ENCODE data around the gene ZNF512.
"Not testable (repeated sequence)": the region's sequence is repeated elsewhere in the genome, so short reads cannot be mapped to it uniquely, and the experiment has no call there.

The ZNF512 gene, protein sequence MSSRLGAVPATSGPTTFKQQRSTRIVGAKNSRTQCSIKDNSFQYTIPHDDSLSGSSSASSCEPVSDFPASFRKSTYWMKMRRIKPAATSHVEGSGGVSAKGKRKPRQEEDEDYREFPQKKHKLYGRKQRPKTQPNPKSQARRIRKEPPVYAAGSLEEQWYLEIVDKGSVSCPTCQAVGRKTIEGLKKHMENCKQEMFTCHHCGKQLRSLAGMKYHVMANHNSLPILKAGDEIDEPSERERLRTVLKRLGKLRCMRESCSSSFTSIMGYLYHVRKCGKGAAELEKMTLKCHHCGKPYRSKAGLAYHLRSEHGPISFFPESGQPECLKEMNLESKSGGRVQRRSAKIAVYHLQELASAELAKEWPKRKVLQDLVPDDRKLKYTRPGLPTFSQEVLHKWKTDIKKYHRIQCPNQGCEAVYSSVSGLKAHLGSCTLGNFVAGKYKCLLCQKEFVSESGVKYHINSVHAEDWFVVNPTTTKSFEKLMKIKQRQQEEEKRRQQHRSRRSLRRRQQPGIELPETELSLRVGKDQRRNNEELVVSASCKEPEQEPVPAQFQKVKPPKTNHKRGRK

GRCh38 chr2:27582695-27583389 is at the start of gene ZNF512:
TSS of gene ZNF512 (plus strand) at chr2:27583042. CDS start at chr2:27583113, 71 bp downstream.
- DNase-seq = peak; percentile 91

DNA sequence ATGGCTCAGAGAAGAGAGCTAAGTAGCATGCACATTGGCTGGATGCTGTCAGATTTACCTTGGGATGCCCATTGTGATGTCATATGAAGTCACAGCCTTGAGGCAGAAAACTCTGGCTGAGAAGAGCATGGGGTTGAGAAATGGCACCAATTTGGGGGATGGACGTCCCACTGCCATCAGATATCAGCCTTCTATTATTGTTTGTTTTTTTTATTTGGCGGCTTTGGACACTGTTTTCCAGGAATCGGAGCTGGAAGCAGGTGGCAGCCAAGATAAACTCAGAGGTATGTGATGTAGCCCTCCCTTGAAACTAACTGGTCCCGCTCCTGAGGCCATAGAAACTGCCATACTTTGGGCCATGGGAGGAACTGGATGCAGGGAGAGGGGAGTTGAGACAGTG is 45.6 kb upstream of the ZNF512 start:
- DNase-seq = no peak

DNA sequence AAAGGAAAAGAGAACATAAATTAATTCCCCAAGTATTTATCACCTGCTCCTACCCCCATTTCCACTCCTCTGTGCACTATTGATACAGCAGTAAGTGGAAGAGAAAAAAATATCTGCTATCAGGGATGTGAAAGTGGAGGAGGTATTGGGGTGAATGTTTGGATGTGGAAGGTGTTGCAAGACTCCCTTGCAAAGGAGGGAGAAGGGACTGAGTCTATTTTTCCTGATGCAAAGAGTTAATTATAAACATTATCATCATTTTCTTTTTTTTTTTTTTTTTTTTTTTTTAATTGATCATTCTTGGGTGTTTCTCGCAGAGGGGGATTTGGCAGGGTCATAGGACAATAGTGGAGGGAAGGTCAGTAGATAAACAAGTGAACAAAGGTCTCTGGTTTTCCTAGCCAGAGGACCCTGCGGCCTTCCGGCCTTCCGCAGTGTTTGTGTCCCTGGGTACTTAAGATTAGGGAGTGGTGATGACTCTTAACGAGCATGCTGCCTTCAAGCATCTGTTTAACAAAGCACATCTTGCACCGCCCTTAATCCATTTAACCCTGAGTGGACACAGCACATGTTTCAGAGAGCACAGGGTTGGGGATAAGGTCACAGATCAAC is 43.9 kb upstream of the ZNF512 start:
- DNase-seq = not testable (repeated sequence)

- not testable (repeated sequence) for DNase-seq
Observed at GRCh38 chr2:27539649-27540048, 43.2 kb upstream of the ZNF512 start.

GRCh38 chr2:27544143-27544821 is 38.6 kb upstream of the ZNF512 start:
- DNase-seq = no peak

DNA sequence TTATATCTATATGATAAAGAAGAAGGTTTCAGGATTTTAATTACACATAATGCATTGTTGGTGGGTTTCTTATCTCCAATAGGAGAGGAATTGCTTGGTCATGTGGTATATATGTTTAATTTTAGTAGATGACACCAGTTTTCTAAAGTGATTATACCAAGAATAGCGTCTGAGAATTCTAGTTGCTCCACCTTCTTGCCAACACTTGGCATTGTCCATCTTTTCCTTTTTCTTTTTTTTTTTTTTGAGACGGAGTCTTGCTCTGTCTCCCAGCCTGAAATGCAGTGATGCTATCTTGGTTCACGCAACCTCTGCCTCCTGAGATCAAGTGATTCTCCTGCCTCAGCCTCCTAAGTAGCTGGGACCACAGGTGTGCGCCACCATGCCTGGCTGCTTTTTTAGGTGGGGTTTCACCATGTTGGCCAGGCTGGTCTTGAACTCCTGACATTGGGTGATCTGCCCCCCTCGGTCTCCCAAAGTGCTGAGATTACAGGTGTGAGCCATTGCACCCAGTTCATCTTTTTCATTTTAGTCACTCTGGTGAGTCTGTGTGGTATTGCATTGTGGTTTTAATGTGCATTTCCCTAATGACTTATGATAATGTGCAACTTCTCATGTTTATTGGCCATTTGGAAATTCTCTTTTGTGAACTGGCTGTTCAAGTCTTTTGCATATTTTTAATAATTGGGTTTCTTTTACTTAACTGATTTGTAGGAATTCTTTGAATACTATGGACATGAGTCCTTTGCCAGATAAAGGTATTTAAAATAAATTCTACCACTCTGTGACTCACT is 37.3 kb upstream of the ZNF512 start:
- DNase-seq = no peak

- DNase-seq = no peak
Observed at GRCh38 chr2:27549303-27549702, 33.5 kb upstream of the ZNF512 start.

GRCh38 chr2:27551514-27551913 is 31.3 kb upstream of the ZNF512 start:
- no peak for DNase-seq

GRCh38 chr2:27552941-27553340 is 29.9 kb upstream of the ZNF512 start:
- DNase-seq = no peak

- DNase-seq = not testable (repeated sequence)
Observed at GRCh38 chr2:27554451-27554850, 28.4 kb upstream of the ZNF512 start.

GRCh38 chr2:27559228-27559627 is 23.6 kb upstream of the ZNF512 start:
- no peak for DNase-seq

- no peak for DNase-seq
Observed at GRCh38 chr2:27561060-27561459, 21.8 kb upstream of the ZNF512 start.

DNA sequence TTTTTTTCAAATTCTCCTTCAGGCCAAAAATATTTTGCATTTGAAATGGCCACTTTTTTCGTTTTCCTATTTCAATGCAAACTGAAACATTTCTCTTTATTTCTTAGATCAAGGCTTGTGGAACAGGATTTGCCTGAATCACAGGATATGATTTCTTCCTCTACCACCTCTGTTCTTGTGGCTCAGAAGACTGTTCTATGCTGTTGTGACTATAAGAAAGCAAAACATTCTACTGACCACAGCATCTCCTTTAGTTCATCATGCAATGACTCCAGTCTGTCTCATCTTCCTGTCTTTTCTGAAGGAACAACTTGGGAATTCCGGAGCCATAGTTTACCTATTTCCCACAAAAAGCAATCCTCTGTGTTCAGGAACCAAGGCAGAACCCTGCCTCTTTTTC is 16.2 kb upstream of the ZNF512 start:
- no peak for DNase-seq

GRCh38 chr2:27569398-27569797 is 13.4 kb upstream of the ZNF512 start:
- no peak for DNase-seq

GRCh38 chr2:27571197-27571596 is 11.6 kb upstream of the ZNF512 start:
- DNase-seq = no peak

DNA sequence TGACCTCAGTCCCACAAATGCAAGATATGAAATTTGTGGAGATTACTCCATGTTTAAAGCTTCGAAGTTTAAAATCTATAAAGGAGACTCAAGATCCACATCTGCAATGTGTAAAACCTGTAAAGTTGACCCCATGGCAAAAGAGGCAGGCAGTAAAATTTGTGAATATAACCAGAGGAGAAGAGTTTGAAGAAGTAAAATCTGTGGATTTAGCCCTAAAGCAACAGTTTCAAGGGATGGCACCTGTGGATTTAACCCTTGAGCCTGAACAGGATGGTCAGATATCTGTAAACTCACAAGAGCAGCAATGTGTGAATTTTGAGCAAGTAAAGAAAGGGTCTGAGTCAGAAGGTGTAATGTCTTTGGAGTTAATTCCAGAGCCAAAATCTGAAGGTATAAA is 11.2 kb upstream of the ZNF512 start:
- DNase-seq = no peak

DNA sequence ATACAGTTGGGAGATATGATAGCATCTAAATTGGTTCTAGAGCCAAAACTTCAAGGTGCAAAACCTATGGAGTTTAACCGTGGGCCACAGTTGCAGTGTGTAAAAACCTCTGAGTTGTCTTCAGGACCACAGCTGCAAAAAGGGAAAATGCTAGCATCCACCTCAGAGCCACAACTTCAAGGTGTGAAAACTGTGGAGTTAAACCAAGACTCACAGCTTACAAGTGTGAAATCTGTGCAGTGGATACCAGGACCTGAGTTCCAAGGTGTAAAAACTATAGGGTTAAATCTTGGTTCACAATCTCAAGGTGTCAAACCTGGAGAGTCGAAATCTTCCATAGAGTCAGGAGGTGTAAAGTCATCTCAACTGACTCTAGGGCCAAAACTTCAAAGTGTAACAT is 10.4 kb upstream of the ZNF512 start:
- DNase-seq = no peak

DNA sequence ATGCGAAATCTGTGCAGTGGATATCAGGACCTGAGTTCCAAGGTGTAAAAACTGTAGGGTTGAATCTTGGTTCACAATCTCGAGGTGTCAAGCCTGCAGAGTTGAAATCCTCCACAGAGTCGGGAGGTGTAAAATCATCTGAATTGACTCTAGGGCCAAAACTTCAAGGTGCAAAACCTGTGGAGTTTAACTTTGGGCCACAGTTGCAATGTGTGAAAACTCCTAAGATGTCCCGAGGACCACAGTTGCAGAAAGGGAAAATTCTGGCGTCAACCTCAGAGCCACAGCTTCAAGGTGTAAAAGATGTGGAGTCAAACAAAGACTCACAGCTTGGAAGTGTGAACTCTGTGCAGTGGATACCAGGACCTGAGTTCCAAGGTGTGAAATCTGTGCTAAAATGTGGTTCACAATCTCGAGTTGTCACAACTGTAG is 9.8 kb upstream of the ZNF512 start:
- no peak for DNase-seq

DNA sequence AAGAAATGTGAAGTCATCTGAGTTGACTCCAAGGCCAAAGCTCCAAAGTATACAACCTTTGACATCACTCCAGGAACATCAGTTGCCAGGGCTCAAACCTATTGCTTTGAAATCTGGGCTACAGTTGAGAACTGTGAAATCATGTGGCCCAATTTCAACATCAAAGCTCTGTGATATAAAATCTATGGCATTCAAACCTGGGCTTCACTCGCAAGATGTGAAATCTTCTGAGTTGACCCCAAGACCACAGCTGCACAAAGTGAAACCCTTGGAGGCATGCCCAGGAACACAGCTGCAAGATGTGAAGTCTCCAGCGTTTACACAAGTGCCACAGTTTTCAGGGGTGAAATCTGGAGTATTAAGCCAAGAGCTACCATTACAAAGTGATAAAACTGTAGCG is 9.4 kb upstream of the ZNF512 start:
- no peak for DNase-seq

DNA sequence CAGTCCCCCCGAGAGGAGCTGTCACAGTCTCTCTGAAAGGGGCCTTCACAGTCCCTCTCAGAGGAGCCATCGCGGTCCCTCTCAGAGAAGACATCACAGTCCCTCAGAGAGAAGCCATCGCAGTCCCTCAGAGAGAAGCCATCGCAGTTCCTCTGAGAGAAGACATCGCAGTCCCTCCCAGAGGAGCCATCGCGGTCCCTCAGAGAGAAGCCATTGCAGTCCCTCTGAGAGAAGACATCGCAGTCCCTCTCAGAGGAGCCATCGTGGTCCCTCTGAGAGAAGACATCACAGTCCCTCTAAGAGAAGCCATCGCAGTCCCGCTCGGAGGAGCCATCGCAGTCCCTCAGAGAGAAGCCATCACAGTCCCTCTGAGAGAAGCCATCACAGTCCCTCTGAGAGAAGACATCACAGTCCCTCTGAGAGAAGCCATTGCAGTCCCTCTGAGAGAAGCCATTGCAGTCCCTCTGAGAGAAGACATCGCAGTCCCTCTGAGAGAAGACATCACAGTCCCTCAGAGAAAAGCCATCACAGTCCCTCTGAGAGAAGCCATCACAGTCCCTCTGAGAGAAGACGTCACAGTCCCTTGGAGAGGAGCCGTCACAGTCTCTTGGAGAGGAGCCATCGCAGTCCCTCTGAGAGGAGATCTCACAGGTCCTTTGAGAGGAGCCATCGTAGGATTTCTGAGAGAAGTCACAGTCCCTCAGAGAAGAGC is 1.3 kb upstream of the ZNF512 start:
- DNase-seq = no peak

GRCh38 chr2:27582129-27582694 is 630 bp upstream of the ZNF512 start:
- no peak for DNase-seq
